ENCODE data around the gene CYBC1.

- no peak for TF ChIP-seq POLR2A (IDR thresholded peaks at IDR 0.05)
- TF ChIP-seq CTCF (IDR thresholded peaks at IDR 0.05), result no peak
- TF ChIP-seq EP300 (IDR thresholded peaks at IDR 0.05), result no peak
These were observed 13.3 kb downstream of the CYBC1 start for GRCh38 chr17:82437325-82437668.

Data from tibial nerve (tissue), 4 donors.